Measurements from ENCODE around the gene POFUT1.
"Not testable (repeated sequence)": the region's sequence is repeated elsewhere in the genome, so short reads cannot be mapped to it uniquely, and the experiment has no call there.

The POFUT1 gene

GRCh38 chr20:32251470-32251869, 43.8 kb downstream of the POFUT1 start:
- Histone ChIP-seq H3K14ac (ENCODE audit: low read length in 2 of 2) (no peak overlapping the region), H3K18ac (ENCODE audit: low read depth in 1 of 2, low read length in 2 of 2) (no peak overlapping the region), H3K27ac (ENCODE audit: low read length, poor library complexity, severe bottlenecking) (no peak overlapping the region), H4K8ac (ENCODE audit: low read length) (no peak overlapping the region), H3K9me3 (ENCODE audit: control insufficient read depth, low read length) (peaks cover 3% of the 10 kb centered on the region), H2BK15ac (ENCODE audit: low read depth, poor library complexity, severe bottlenecking) (no peak overlapping the region), H3K23ac (ENCODE audit: low read length in 2 of 2) (no peak overlapping the region), H2AFZ (ENCODE audit: low read depth, low read length) (no peak overlapping the region), H3K79me1 (replicated peaks; ENCODE audit: low read length, poor library complexity, severe bottlenecking) (no peaks in the 10 kb centered on the region), H4K91ac (ENCODE audit: low read length) (no peak overlapping the region), H3K4me2 (ENCODE audit: low read length, poor library complexity, severe bottlenecking) (no peak overlapping the region), H3K27me3 (ENCODE audit: control insufficient read depth in 1 of 2, insufficient read depth in 1 of 2, low read length in 2 of 2) (peaks cover 0 to 5% of the 10 kb centered on the region in 2 experiments), H2AK5ac (ENCODE audit: low read length, severe bottlenecking) (peak overlapping the region; percentile 57), H3K4me1 (ENCODE audit: control insufficient read depth, insufficient read depth, low read depth, low read length) (peaks cover 6% of the 10 kb centered on the region), H3K4me3 (ENCODE audit: insufficient read depth in 1 of 2, low read depth in 1 of 2, low read length in 2 of 2) (no peak overlapping the region), H2BK12ac (ENCODE audit: low read length in 2 of 2) (no peak overlapping the region), H2BK5ac (ENCODE audit: low read depth, low read length, poor library complexity, severe bottlenecking) (no peak overlapping the region), H3K4ac (ENCODE audit: low read depth in 1 of 2, low read length in 2 of 2) (no peak overlapping the region), H3K9ac (ENCODE audit: low read length) (no peak overlapping the region), H3K36me3 (ENCODE audit: control insufficient read depth in 1 of 2, insufficient read depth in 2 of 2, low read depth in 1 of 2, low read length in 2 of 2) (no peaks in the 10 kb centered on the region), H2BK120ac (ENCODE audit: low read depth, low read length) (no peak overlapping the region)
- WGBS: 73% methylated on average over 3 of the region's 3 CpGs
- DNase-seq: no peak

- Histone ChIP-seq H4K91ac (ENCODE audit: low read length) (no peak overlapping the region), H3K4me1 (ENCODE audit: control insufficient read depth, insufficient read depth, low read depth, low read length) (peaks cover 4% of the 10 kb centered on the region), H2BK15ac (ENCODE audit: low read depth, poor library complexity, severe bottlenecking) (no peak overlapping the region), H2BK5ac (ENCODE audit: low read depth, low read length, poor library complexity, severe bottlenecking) (no peak overlapping the region), H3K4me2 (ENCODE audit: low read length, poor library complexity, severe bottlenecking) (no peak overlapping the region), H3K27me3 (ENCODE audit: control insufficient read depth in 1 of 2, insufficient read depth in 1 of 2, low read length in 2 of 2) (peaks cover 0 to 5% of the 10 kb centered on the region in 2 experiments), H3K18ac (ENCODE audit: low read depth in 1 of 2, low read length in 2 of 2) (no peak overlapping the region), H3K14ac (ENCODE audit: low read length in 2 of 2) (no peak overlapping the region), H3K23ac (ENCODE audit: low read length in 2 of 2) (no peak overlapping the region), H3K9me3 (ENCODE audit: control insufficient read depth, low read length) (peaks cover 3% of the 10 kb centered on the region), H3K36me3 (ENCODE audit: control insufficient read depth in 1 of 2, insufficient read depth in 2 of 2, low read depth in 1 of 2, low read length in 2 of 2) (no peaks in the 10 kb centered on the region), H4K8ac (ENCODE audit: low read length) (no peak overlapping the region), H3K4me3 (ENCODE audit: insufficient read depth in 1 of 2, low read depth in 1 of 2, low read length in 2 of 2) (no peak overlapping the region), H2BK120ac (ENCODE audit: low read depth, low read length) (no peak overlapping the region), H3K4ac (ENCODE audit: low read depth in 1 of 2, low read length in 2 of 2) (no peak overlapping the region), H2AFZ (ENCODE audit: low read depth, low read length) (no peak overlapping the region), H3K9ac (ENCODE audit: low read length) (no peak overlapping the region), H3K79me1 (replicated peaks; ENCODE audit: low read length, poor library complexity, severe bottlenecking) (no peaks in the 10 kb centered on the region), H3K27ac (ENCODE audit: low read length, poor library complexity, severe bottlenecking) (no peak overlapping the region), H2BK12ac (ENCODE audit: low read length in 2 of 2) (no peak overlapping the region), H2AK5ac (ENCODE audit: low read length, severe bottlenecking) (peak overlapping the region; percentile 11)
- DNase-seq: no peak
- WGBS: 93% methylated on average over 6 of the region's 6 CpGs
Measured at GRCh38 chr20:32252189-32252588, 44.5 kb downstream of the POFUT1 start.

- H2AFZ ChIP-seq (ENCODE audit: low read depth, low read length); H2BK15ac ChIP-seq (ENCODE audit: low read depth, poor library complexity, severe bottlenecking); DNase-seq; H3K23ac ChIP-seq (ENCODE audit: low read length in 2 of 2); H3K18ac ChIP-seq (ENCODE audit: low read depth in 1 of 2, low read length in 2 of 2); H2BK120ac ChIP-seq (ENCODE audit: low read depth, low read length); H3K36me3 ChIP-seq (ENCODE audit: control insufficient read depth in 1 of 2, insufficient read depth in 2 of 2, low read depth in 1 of 2, low read length in 2 of 2); H2BK12ac ChIP-seq (ENCODE audit: low read length in 2 of 2); H3K79me1 ChIP-seq (replicated peaks; ENCODE audit: low read length, poor library complexity, severe bottlenecking); H4K91ac ChIP-seq (ENCODE audit: low read length); H2AK5ac ChIP-seq (ENCODE audit: low read length, severe bottlenecking); H3K9me3 ChIP-seq (ENCODE audit: control insufficient read depth, low read length); H4K8ac ChIP-seq (ENCODE audit: low read length); H3K4ac ChIP-seq (ENCODE audit: low read depth in 1 of 2, low read length in 2 of 2); H2BK5ac ChIP-seq (ENCODE audit: low read depth, low read length, poor library complexity, severe bottlenecking); H3K4me1 ChIP-seq (ENCODE audit: control insufficient read depth, insufficient read depth, low read depth, low read length); H3K14ac ChIP-seq (ENCODE audit: low read length in 2 of 2); H3K4me3 ChIP-seq (ENCODE audit: insufficient read depth in 1 of 2, low read depth in 1 of 2, low read length in 2 of 2); H3K27ac ChIP-seq (ENCODE audit: low read length, poor library complexity, severe bottlenecking); H3K9ac ChIP-seq (ENCODE audit: low read length); H3K4me2 ChIP-seq (ENCODE audit: low read length, poor library complexity, severe bottlenecking); H3K27me3 ChIP-seq (ENCODE audit: control insufficient read depth in 1 of 2, insufficient read depth in 1 of 2, low read length in 2 of 2): not testable (repeated sequence)
- 89% methylated on average over 10 of the region's 10 CpGs for WGBS
Measured at GRCh38 chr20:32260973-32261372, 53.3 kb downstream of the POFUT1 start.

- Histone ChIP-seq H3K4me1 (ENCODE audit: control insufficient read depth, insufficient read depth, low read depth, low read length) (no peaks in the 10 kb centered on the region), H3K27me3 (ENCODE audit: control insufficient read depth in 1 of 2, insufficient read depth in 1 of 2, low read length in 2 of 2) (no peaks in the 10 kb centered on the region), H3K36me3 (ENCODE audit: control insufficient read depth in 1 of 2, insufficient read depth in 2 of 2, low read depth in 1 of 2, low read length in 2 of 2) (no peaks in the 10 kb centered on the region), H3K4ac (ENCODE audit: low read depth in 1 of 2, low read length in 2 of 2) (no peak overlapping the region), H3K4me3 (ENCODE audit: insufficient read depth in 1 of 2, low read depth in 1 of 2, low read length in 2 of 2) (no peak overlapping the region), H3K18ac (ENCODE audit: low read depth in 1 of 2, low read length in 2 of 2) (no peak overlapping the region), H2BK120ac (ENCODE audit: low read depth, low read length) (no peak overlapping the region), H4K91ac (ENCODE audit: low read length) (no peak overlapping the region), H2BK12ac (ENCODE audit: low read length in 2 of 2) (no peak overlapping the region), H3K14ac (ENCODE audit: low read length in 2 of 2) (no peak overlapping the region), H2BK15ac (ENCODE audit: low read depth, poor library complexity, severe bottlenecking) (no peak overlapping the region), H3K4me2 (ENCODE audit: low read length, poor library complexity, severe bottlenecking) (no peak overlapping the region), H3K79me1 (replicated peaks; ENCODE audit: low read length, poor library complexity, severe bottlenecking) (no peaks in the 10 kb centered on the region), H4K8ac (ENCODE audit: low read length) (no peak overlapping the region), H3K9me3 (ENCODE audit: control insufficient read depth, low read length) (no peaks in the 10 kb centered on the region), H3K9ac (ENCODE audit: low read length) (no peak overlapping the region), H2AFZ (ENCODE audit: low read depth, low read length) (no peak overlapping the region), H2AK5ac (ENCODE audit: low read length, severe bottlenecking) (no peak overlapping the region), H3K27ac (ENCODE audit: low read length, poor library complexity, severe bottlenecking) (no peak overlapping the region), H3K23ac (ENCODE audit: low read length in 2 of 2) (no peak overlapping the region), H2BK5ac (ENCODE audit: low read depth, low read length, poor library complexity, severe bottlenecking) (no peak overlapping the region)
- 80% methylated on average over 2 of the region's 2 CpGs for WGBS
- DNase-seq: no peak
Measured at GRCh38 chr20:32261644-32262043, 54.0 kb downstream of the POFUT1 start.
